Measurements from ENCODE around the gene UBB. TPM values are rescaled to one million over a fixed set of nuclear protein-coding genes. Genes with fewer than 3 reads are reported as not detected.
A peak's percentile ranks its signal among the peaks of the same experiment; 100 is the strongest.

Gene UBB
- total and polyA plus RNA-seq, 2 of the 4 experiments (the other 2 are of a cell fraction), result 2,561 to 4,283 TPM

DNA sequence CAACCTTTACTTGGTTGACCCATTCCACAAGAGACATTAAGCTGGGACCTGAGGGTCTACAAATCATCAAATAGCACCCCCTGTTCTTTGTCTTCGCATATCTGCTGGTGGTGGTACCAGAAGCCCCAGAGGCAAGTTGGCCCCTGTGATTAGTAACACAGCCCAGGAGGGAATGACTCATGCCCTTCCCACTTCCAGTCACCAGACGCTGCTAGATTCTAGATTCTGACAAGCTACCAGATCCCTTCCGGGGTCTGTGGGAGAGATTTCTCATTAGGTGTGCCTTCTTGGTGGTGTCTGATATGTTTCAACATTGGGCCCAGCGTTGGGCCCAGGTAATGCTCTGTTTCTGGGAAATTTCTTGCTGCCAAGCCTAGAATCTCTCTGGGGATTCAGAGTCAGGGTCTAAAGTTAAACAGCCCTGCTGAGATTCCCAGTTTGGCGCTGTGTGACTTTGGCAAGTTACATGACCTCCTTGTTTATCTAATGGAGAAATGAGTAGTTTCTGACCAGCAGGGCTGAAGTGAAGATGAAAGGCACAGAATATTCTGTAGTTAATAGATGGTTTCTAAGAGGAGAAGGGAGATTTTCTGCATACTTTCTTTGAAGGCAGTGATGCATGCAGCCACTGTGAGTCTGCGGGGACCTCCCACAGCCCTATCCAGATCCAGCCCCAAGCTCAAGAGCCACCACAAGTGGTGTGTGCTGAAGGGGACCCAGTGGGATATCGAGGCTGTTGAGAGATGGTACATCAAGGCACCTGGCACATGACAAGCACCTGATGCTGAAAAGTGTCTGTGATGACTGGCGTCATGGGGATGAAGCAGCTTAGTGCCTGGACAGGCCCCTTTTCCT, 38.4 kb downstream of the UBB start:
- H2AFZ ChIP-seq (replicated peaks; ENCODE audit: low read length, poor library complexity), result peak overlapping the region; percentile 44
- H3K23ac ChIP-seq (ENCODE audit: low read depth, low read length), result peak overlapping the region; percentile 97
- H3K4ac ChIP-seq (ENCODE audit: low read depth, low read length), result peak overlapping the region; percentile 95
- peaks cover 0 to 63% of the 10 kb centered on the region in 2 experiments; a peak in 2 of 4 replicates for H3K79me1 ChIP-seq (ENCODE audit: low read depth in 1 of 2, low read length in 2 of 2)
- H3K18ac ChIP-seq (ENCODE audit: low read depth, low read length), result peak overlapping the region; percentile 86
- peak overlapping the region; percentile 96 for H3K27ac ChIP-seq (ENCODE audit: insufficient read depth, low read length)
- peak overlapping the region; percentile 82 for H3K56ac ChIP-seq (ENCODE audit: extremely low read depth, insufficient read depth, low read length)
- DNase-seq, result peak; percentile 94
- H3K9me3 ChIP-seq (ENCODE audit: control insufficient read depth, insufficient read depth, low read length), result no peaks in the 10 kb centered on the region
- ChIA-PET CTCF (interaction anchor here (1.0 kb wide), 1 partner anchor 9 kb away, joined by 5 read pairs; no protein-coding TSS in a partner anchor), POLR2A (ENCODE audit: unreplicated experiment) (interaction anchor here (1.0 kb wide), 1 partner anchor 19 kb away, joined by 8 read pairs; no protein-coding TSS in a partner anchor)
- TF ChIP-seq, protein P1, sequence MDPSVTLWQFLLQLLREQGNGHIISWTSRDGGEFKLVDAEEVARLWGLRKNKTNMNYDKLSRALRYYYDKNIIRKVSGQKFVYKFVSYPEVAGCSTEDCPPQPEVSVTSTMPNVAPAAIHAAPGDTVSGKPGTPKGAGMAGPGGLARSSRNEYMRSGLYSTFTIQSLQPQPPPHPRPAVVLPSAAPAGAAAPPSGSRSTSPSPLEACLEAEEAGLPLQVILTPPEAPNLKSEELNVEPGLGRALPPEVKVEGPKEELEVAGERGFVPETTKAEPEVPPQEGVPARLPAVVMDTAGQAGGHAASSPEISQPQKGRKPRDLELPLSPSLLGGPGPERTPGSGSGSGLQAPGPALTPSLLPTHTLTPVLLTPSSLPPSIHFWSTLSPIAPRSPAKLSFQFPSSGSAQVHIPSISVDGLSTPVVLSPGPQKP (IDR thresholded peaks at IDR 0.05; ENCODE audit: borderline replicate concordance, low read depth, low read length), result no peak
- TF ChIP-seq CEBPB (IDR thresholded peaks at IDR 0.05; ENCODE audit: low read depth, low read length) (0 out of 2 replicates have a peak, but pooled peaks have one; percentile 4), FOS (IDR thresholded peaks at IDR 0.05; ENCODE audit: low read depth, low read length) (peak; percentile 93), BHLHE40 (IDR thresholded peaks at IDR 0.05; ENCODE audit: low read depth, low read length) (peak; percentile 88)
- TF ChIP-seq, protein P2, sequence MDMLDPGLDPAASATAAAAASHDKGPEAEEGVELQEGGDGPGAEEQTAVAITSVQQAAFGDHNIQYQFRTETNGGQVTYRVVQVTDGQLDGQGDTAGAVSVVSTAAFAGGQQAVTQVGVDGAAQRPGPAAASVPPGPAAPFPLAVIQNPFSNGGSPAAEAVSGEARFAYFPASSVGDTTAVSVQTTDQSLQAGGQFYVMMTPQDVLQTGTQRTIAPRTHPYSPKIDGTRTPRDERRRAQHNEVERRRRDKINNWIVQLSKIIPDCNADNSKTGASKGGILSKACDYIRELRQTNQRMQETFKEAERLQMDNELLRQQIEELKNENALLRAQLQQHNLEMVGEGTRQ (IDR thresholded peaks at IDR 0.05; ENCODE audit: low read depth, low read length), result no peak
- intact Hi-C loops (cut with micrococcal nuclease) (loop anchor here (1.0 to 5.0 kb wide), 2 partner anchors 33 to 962 kb away; no protein-coding TSS in a partner anchor), in situ Hi-C loops (cut with MboI; ENCODE audit: low sequenced_read_pairs) (no loop called here), dilution Hi-C loops (cut with HindIII; ENCODE audit: low sequenced_read_pairs, unreplicated experiment) (no loop called here)
- peak overlapping the region; percentile 50; the same call in 1 of the 2 replicates for H3K9ac ChIP-seq (ENCODE audit: low read depth, low read length)
- H2AK9ac ChIP-seq (replicated peaks; ENCODE audit: low read depth, low read length, poor library complexity), result peak overlapping the region; percentile 97
- H2BK120ac ChIP-seq (ENCODE audit: low read depth, low read length), result peak overlapping the region; percentile 93
- H4K8ac ChIP-seq (ENCODE audit: low read depth in 2 of 2, low read length in 2 of 2), result peak overlapping the region; percentile 72 to 92
- BruUV-seq (replicated peaks), result no TSS peak
- peak overlapping the region; percentile 96 for H2BK5ac ChIP-seq (ENCODE audit: low read depth, low read length, poor library complexity, severe bottlenecking)
- peak overlapping the region; percentile 85 for H3K4me2 ChIP-seq (ENCODE audit: low read depth, low read length)
- peak overlapping the region; percentile 89 for H2BK20ac ChIP-seq (ENCODE audit: low read depth, low read length)
- H3K36me3 ChIP-seq (ENCODE audit: control insufficient read depth, insufficient read depth, low read length), result peaks cover 5% of the 10 kb centered on the region; the same call in 1 of the 2 replicates
- H3K9me1 ChIP-seq (ENCODE audit: insufficient read depth, low read length), result peaks cover 37% of the 10 kb centered on the region
- peaks cover 7% of the 10 kb centered on the region for H4K20me1 ChIP-seq (ENCODE audit: insufficient read depth, low read length)
- H4K5ac ChIP-seq (ENCODE audit: low read depth, low read length), result peak overlapping the region; percentile 88
- peak overlapping the region; percentile 92 for H3K14ac ChIP-seq (replicated peaks; ENCODE audit: low read depth, low read length)
- no peaks in the 10 kb centered on the region for H3K27me3 ChIP-seq (ENCODE audit: control insufficient read depth, insufficient read depth, low read length)
- ATAC-seq (ENCODE audit: low read depth), result peak; percentile 79
- peak overlapping the region; percentile 93 for H2BK15ac ChIP-seq (ENCODE audit: low read depth, low read length)
- peak overlapping the region; percentile 99 for H2AK5ac ChIP-seq (ENCODE audit: low read depth, low read length)
- WGBS, 2 experiments (ENCODE audit: extremely low coverage in 2 of 2, insufficient read length in 1 of 2), result no CpG with 5 or more reads among the region's 8 CpGs
- H3K4me1 ChIP-seq (ENCODE audit: control insufficient read depth, insufficient read depth, low read length), result peaks cover 34% of the 10 kb centered on the region
- H3K4me3 ChIP-seq (ENCODE audit: insufficient read depth, low read depth, low read length), result 0 out of 2 replicates have a peak overlapping the region, but pooled peaks have one; percentile 3
- H4K91ac ChIP-seq (ENCODE audit: insufficient read depth, low read depth, low read length), result peak overlapping the region; percentile 93
